Measurements from ENCODE around the gene MORN1.

The MORN1 gene

DNA sequence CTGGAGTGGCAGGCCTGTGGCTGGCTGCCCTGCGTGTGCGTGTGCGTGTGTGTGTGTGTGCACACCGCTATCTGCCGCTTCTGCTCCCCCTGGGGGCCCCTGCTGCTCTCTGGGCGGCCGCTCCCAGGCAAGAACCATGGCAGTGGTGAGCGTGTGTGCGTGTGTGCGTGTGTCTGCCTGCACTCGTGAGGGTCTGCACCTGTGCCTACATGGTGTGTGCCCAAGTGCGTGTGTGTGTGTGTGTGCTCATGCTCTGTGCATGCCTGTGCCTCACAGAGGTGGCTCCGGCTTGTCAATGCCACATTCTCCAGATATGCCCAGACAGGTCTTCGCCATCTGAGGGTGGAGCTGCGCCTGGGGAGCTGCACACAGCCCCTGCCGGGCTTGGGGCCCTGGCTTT, 39.7 kb upstream of the MORN1 start:
- Histone ChIP-seq H3K27me3 (ENCODE audit: control insufficient read depth, low read length) (no peaks in the 10 kb centered on the region), H3K9me2 (replicated peaks; ENCODE audit: control insufficient read depth, low read length) (no peaks in the 10 kb centered on the region), H3K27ac (ENCODE audit: low read depth, low read length) (no peak overlapping the region), H3K4me1 (ENCODE audit: control insufficient read depth, low read length) (no peaks in the 10 kb centered on the region), H3K79me2 (ENCODE audit: control insufficient read depth, low read length) (no peaks in the 10 kb centered on the region), H4K20me1 (ENCODE audit: control insufficient read depth, insufficient read depth, low read depth, low read length) (no peaks in the 10 kb centered on the region), H3K4me2 (ENCODE audit: low read length) (no peak overlapping the region), H3K36me3 (ENCODE audit: control insufficient read depth, low read length) (no peaks in the 10 kb centered on the region), H3K4me3 (ENCODE audit: low read length) (no peak overlapping the region), H3F3A (ENCODE audit: control insufficient read depth, insufficient read depth) (no peaks in the 10 kb centered on the region), H3K9me3 (ENCODE audit: control insufficient read depth, insufficient read depth, low read length) (peaks cover 21% of the 10 kb centered on the region; the same call in 1 of the 2 replicates)
- no peak for TF ChIP-seq EZH2phosphoT487 (IDR thresholded peaks at IDR 0.05; ENCODE audit: borderline replicate concordance, low read length)
- TF ChIP-seq, protein P1, sequence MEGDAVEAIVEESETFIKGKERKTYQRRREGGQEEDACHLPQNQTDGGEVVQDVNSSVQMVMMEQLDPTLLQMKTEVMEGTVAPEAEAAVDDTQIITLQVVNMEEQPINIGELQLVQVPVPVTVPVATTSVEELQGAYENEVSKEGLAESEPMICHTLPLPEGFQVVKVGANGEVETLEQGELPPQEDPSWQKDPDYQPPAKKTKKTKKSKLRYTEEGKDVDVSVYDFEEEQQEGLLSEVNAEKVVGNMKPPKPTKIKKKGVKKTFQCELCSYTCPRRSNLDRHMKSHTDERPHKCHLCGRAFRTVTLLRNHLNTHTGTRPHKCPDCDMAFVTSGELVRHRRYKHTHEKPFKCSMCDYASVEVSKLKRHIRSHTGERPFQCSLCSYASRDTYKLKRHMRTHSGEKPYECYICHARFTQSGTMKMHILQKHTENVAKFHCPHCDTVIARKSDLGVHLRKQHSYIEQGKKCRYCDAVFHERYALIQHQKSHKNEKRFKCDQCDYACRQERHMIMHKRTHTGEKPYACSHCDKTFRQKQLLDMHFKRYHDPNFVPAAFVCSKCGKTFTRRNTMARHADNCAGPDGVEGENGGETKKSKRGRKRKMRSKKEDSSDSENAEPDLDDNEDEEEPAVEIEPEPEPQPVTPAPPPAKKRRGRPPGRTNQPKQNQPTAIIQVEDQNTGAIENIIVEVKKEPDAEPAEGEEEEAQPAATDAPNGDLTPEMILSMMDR (IDR thresholded peaks at IDR 0.05; ENCODE audit: low read depth, low read length, poor library complexity, severe bottlenecking) = no peak

DNA sequence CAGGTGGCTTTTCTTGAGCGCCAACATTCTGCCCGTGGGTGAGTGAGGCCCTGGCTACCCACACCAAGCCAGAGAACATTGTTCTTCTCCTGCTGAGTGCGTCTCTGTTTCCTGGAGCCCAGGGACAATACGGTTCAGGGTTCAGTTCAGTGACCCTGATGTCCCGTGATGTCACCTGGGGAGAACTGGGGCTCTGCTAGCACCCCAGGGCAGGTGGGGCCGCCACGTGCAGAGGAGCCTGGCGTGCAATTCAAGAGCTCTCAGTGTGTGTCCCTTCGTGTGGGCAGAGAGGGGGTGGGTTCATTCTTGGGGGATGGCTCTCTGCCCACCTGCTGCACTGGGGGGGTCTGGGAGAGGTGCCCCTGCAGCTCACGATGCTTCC, 39.2 kb upstream of the MORN1 start:
- no peaks in the 10 kb centered on the region for H3K4me1 ChIP-seq (ENCODE audit: control insufficient read depth, low read length)
- no peaks in the 10 kb centered on the region for H4K20me1 ChIP-seq (ENCODE audit: control insufficient read depth, insufficient read depth, low read depth, low read length)
- H3K9me2 ChIP-seq (replicated peaks; ENCODE audit: control insufficient read depth, low read length) = no peaks in the 10 kb centered on the region
- H3K27me3 ChIP-seq (ENCODE audit: control insufficient read depth, low read length) = no peaks in the 10 kb centered on the region
- no peak overlapping the region for H3K4me2 ChIP-seq (ENCODE audit: low read length)
- H3K9me3 ChIP-seq (ENCODE audit: control insufficient read depth, insufficient read depth, low read length) = peaks cover 21% of the 10 kb centered on the region; the same call in 1 of the 2 replicates
- H3K27ac ChIP-seq (ENCODE audit: low read depth, low read length) = no peak overlapping the region
- H3K4me3 ChIP-seq (ENCODE audit: low read length) = no peak overlapping the region
- no peak for TF ChIP-seq EZH2phosphoT487 (IDR thresholded peaks at IDR 0.05; ENCODE audit: borderline replicate concordance, low read length)
- TF ChIP-seq, protein P1 (IDR thresholded peaks at IDR 0.05; ENCODE audit: low read depth, low read length, poor library complexity, severe bottlenecking) = no peak
- no peaks in the 10 kb centered on the region for H3K79me2 ChIP-seq (ENCODE audit: control insufficient read depth, low read length)
- H3F3A ChIP-seq (ENCODE audit: control insufficient read depth, insufficient read depth) = no peaks in the 10 kb centered on the region
- H3K36me3 ChIP-seq (ENCODE audit: control insufficient read depth, low read length) = no peaks in the 10 kb centered on the region

DNA sequence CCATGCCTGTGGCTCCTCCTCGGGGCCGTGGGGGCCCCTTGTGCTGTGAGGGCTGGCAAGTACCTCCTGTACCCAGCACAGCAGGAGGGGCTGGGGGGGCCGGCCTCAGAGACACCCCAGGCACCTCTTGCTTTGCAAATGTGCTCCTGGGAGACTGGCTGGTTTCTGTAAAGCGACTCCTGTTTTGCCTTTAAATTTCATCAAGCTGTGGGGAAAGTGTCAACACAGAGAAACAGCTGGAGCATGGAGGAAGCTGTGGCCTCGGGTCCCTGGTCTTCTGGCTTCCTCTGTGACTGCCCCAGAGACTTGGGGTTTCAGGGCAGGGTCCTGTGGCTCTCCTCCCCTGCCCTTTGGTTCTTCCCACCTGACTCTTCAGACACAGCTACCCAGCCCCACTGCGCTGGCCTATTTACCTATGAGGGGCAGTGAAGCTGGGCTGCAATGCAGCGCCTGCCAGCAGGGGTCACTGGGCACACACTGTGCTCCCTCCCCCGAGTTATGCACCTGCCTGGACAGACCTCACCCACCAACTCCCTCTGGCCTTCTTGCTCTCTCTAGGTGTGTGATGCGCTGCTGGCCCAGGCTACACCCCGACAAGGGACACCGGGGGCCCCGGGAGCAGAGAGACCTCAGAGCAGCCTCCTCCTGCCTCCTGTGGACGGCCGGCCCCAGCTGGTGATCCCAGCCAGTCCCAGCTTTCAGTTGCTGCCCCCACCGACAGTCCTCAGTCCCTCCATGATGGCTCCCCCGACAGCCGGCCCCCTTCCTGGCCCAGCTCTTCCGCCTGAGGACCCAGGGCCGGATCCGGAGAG, 38.6 kb upstream of the MORN1 start:
- Histone ChIP-seq H3K4me2 (ENCODE audit: low read length) (no peak overlapping the region), H3K79me2 (ENCODE audit: control insufficient read depth, low read length) (no peaks in the 10 kb centered on the region), H3K36me3 (ENCODE audit: control insufficient read depth, low read length) (no peaks in the 10 kb centered on the region), H4K20me1 (ENCODE audit: control insufficient read depth, insufficient read depth, low read depth, low read length) (no peaks in the 10 kb centered on the region), H3K27ac (ENCODE audit: low read depth, low read length) (no peak overlapping the region), H3K9me3 (ENCODE audit: control insufficient read depth, insufficient read depth, low read length) (peaks cover 21% of the 10 kb centered on the region; the same call in 1 of the 2 replicates), H3K9me2 (replicated peaks; ENCODE audit: control insufficient read depth, low read length) (no peaks in the 10 kb centered on the region), H3K4me3 (ENCODE audit: low read length) (no peak overlapping the region), H3F3A (ENCODE audit: control insufficient read depth, insufficient read depth) (no peaks in the 10 kb centered on the region), H3K27me3 (ENCODE audit: control insufficient read depth, low read length) (no peaks in the 10 kb centered on the region), H3K4me1 (ENCODE audit: control insufficient read depth, low read length) (no peaks in the 10 kb centered on the region)
- TF ChIP-seq EZH2phosphoT487 (IDR thresholded peaks at IDR 0.05; ENCODE audit: borderline replicate concordance, low read length) = no peak
- TF ChIP-seq, protein P1 (IDR thresholded peaks at IDR 0.05; ENCODE audit: low read depth, low read length, poor library complexity, severe bottlenecking) = peak; percentile 48
